ENCODE measurements around the gene KCMF1.

Gene KCMF1

GRCh38 chr2:84953535-84953934, 17.4 kb upstream of the KCMF1 start:
- DNase-seq, result no peak
- in situ Hi-C loops (cut with MboI; ENCODE audit: low pct_unique_long_range_greater_than_20kb, low sequenced_read_pairs), result no loop called here

GRCh38 chr2:84954329-84954728, 16.6 kb upstream of the KCMF1 start:
- in situ Hi-C loops (cut with MboI; ENCODE audit: low pct_unique_long_range_greater_than_20kb, low sequenced_read_pairs), result no loop called here
- no peak for DNase-seq

- in situ Hi-C loops (cut with MboI; ENCODE audit: low pct_unique_long_range_greater_than_20kb, low sequenced_read_pairs), result no loop called here
- no peak for DNase-seq
These were observed 14.3 kb upstream of the KCMF1 start for GRCh38 chr2:84956334-84957297.

- DNase-seq, result no peak
- in situ Hi-C loops (cut with MboI; ENCODE audit: low pct_unique_long_range_greater_than_20kb, low sequenced_read_pairs), result no loop called here
These were observed 13.2 kb upstream of the KCMF1 start for GRCh38 chr2:84957771-84958134.

- no peak for DNase-seq
- in situ Hi-C loops (cut with MboI; ENCODE audit: low pct_unique_long_range_greater_than_20kb, low sequenced_read_pairs), result no loop called here
These were observed 12.6 kb upstream of the KCMF1 start for GRCh38 chr2:84958135-84959059.

- DNase-seq, result no peak
- in situ Hi-C loops (cut with MboI; ENCODE audit: low pct_unique_long_range_greater_than_20kb, low sequenced_read_pairs), result no loop called here
These were observed 11.8 kb upstream of the KCMF1 start for GRCh38 chr2:84959095-84959565.

GRCh38 chr2:84959566-84960506, 11.1 kb upstream of the KCMF1 start:
- no peak for DNase-seq
- in situ Hi-C loops (cut with MboI; ENCODE audit: low pct_unique_long_range_greater_than_20kb, low sequenced_read_pairs), result no loop called here

- in situ Hi-C loops (cut with MboI; ENCODE audit: low pct_unique_long_range_greater_than_20kb, low sequenced_read_pairs), result no loop called here
- DNase-seq, result no peak
These were observed 8.0 kb upstream of the KCMF1 start for GRCh38 chr2:84962917-84963316.

GRCh38 chr2:84963323-84963691, 7.7 kb upstream of the KCMF1 start:
- in situ Hi-C loops (cut with MboI; ENCODE audit: low pct_unique_long_range_greater_than_20kb, low sequenced_read_pairs), result no loop called here
- no peak for DNase-seq

- in situ Hi-C loops (cut with MboI; ENCODE audit: low pct_unique_long_range_greater_than_20kb, low sequenced_read_pairs), result no loop called here
- DNase-seq, result no peak
These were observed 7.1 kb upstream of the KCMF1 start for GRCh38 chr2:84963692-84964405.

GRCh38 chr2:84964406-84965191, 6.4 kb upstream of the KCMF1 start:
- DNase-seq, result no peak
- in situ Hi-C loops (cut with MboI; ENCODE audit: low pct_unique_long_range_greater_than_20kb, low sequenced_read_pairs), result no loop called here

- in situ Hi-C loops (cut with MboI; ENCODE audit: low pct_unique_long_range_greater_than_20kb, low sequenced_read_pairs), result no loop called here
- DNase-seq, result no peak
These were observed 5.8 kb upstream of the KCMF1 start for GRCh38 chr2:84965192-84965516.

- no peak for DNase-seq
- in situ Hi-C loops (cut with MboI; ENCODE audit: low pct_unique_long_range_greater_than_20kb, low sequenced_read_pairs), result no loop called here
These were observed 5.1 kb upstream of the KCMF1 start for GRCh38 chr2:84965827-84966226.

- in situ Hi-C loops (cut with MboI; ENCODE audit: low pct_unique_long_range_greater_than_20kb, low sequenced_read_pairs), result no loop called here
- no peak for DNase-seq
These were observed 4.2 kb upstream of the KCMF1 start for GRCh38 chr2:84966731-84967130.

GRCh38 chr2:84969511-84970209, 1.3 kb upstream of the KCMF1 start:
- in situ Hi-C loops (cut with MboI; ENCODE audit: low pct_unique_long_range_greater_than_20kb, low sequenced_read_pairs), result no loop called here
- peak; percentile 52 for DNase-seq

GRCh38 chr2:84970210-84970867, 622 bp upstream of the KCMF1 start:
- in situ Hi-C loops (cut with MboI; ENCODE audit: low pct_unique_long_range_greater_than_20kb, low sequenced_read_pairs), result no loop called here
- DNase-seq, result peak; percentile 72
